HepG2 (cell line): ENCODE data around the gene MDFIC. TPM values are rescaled to one million over a fixed set of nuclear protein-coding genes. Genes with fewer than 3 reads are reported as not detected.

Source experiments
- ATAC-seq: fragments of 200-7000 bp; cut with Tn5 transposase; 3 replicates; pipeline ENCODE4 v1.9.1; 2020; ENCODE audit warnings: mild to moderate bottlenecking, moderate library complexity
- BruUV-seq: library from RNA; stranded (reverse); fragments of 400-500 nt; replicated peaks from 2 replicates; lab custom pipeline; 2021; lab: Mats Ljungman, UMichigan
- CTCF ChIA-PET: fragments of 300-600 bp; formaldehyde crosslinking; extraction: SDS; loops from one replicate; lab custom pipeline; 2021; ENCODE audit warnings: low total read pairs, inconsistent platforms, low intra/inter-chr PET ratio; lab: Yijun Ruan, JAX
- POLR2A ChIA-PET: fragments of 350-600 bp; sonication (Branson Sonifier 250); formaldehyde crosslinking; loops from one replicate; lab custom pipeline; 2020; ENCODE audit warnings: antibody characterized with exemption, inconsistent platforms; lab: Yijun Ruan, JAX
- DNase-seq: peaks from one replicate; pipeline ENCODE4 v3.0.0-alpha.2; 2015; ENCODE audit warnings: low spot score
- FAIRE-seq: peaks from 3 replicates; lab custom pipeline; 2011; peaks lifted over from hg19 to GRCh38; lab: Jason Lieb, UNC
- H2AFZ ChIP-seq: one replicate; pipeline ENCODE4 v1.6.1; 2011; ENCODE audit warnings: low read length, inconsistent platforms
- H3K27ac ChIP-seq: fragments of 300-600 bp; 3 replicates; pipeline ENCODE4 v1.8.0; 2011; ENCODE audit warnings: mixed run types, mild to moderate bottlenecking, mixed read lengths, low read length, inconsistent platforms; ENCODE audit not compliant: insufficient read depth; ENCODE audit errors: extremely low read length
- H3K27me3 ChIP-seq, 2 experiments: fragments of 200-600 bp in 1 of 2; 2 replicates in 1 of 2; 3 replicates in 1 of 2; pipeline versions ENCODE4 v1.6.0 to v1.8.0; 2011; ENCODE audit warnings: low read length in 2 of 2, mild to moderate bottlenecking in 2 of 2, moderate library complexity in 2 of 2, inconsistent platforms in 1 of 2; ENCODE audit not compliant: insufficient read depth in 2 of 2, control insufficient read depth in 1 of 2
- H3K36me3 ChIP-seq, 2 experiments: fragments of 200-600 bp in 1 of 2; replicated peaks in 1 of 2; 2 replicates in 1 of 2; 3 replicates in 1 of 2; pipeline versions ENCODE4 v1.5.1 to v1.8.0; 2011; ENCODE audit warnings: low read length in 2 of 2, inconsistent platforms in 1 of 2; ENCODE audit not compliant: insufficient read depth in 2 of 2, control insufficient read depth in 1 of 2
- H3K4me1 ChIP-seq: 2 replicates; pipeline ENCODE4 v1.5.1; 2012; ENCODE audit warnings: low read length, inconsistent platforms; ENCODE audit not compliant: insufficient read depth
- H3K4me2 ChIP-seq: 2 replicates; pipeline ENCODE4 v1.6.0; 2011; ENCODE audit warnings: low read depth, low read length, inconsistent platforms
- H3K4me3 ChIP-seq, 3 experiments: fragments of 200-600 bp in 1 of 3; sonication (generic), shearing (Covaris generic) in 1 of 3; replicated peaks in 1 of 3; 2 replicates each; pipeline ENCODE4 v1.5.1; 2011 to 2016; ENCODE audit warnings: low read length in 3 of 3, inconsistent platforms in 2 of 3, low read depth in 2 of 3, mild to moderate bottlenecking in 2 of 3, control low read depth in 1 of 3, mixed read lengths in 1 of 3; ENCODE audit not compliant: insufficient read depth in 1 of 3
- H3K79me2 ChIP-seq: one replicate; pipeline ENCODE4 v1.6.1; 2011; ENCODE audit warnings: low read length, inconsistent platforms; ENCODE audit not compliant: insufficient read depth
- H3K9ac ChIP-seq: 2 replicates; pipeline ENCODE4 v1.6.0; 2011; ENCODE audit warnings: mild to moderate bottlenecking, low read depth, low read length, inconsistent platforms; ENCODE audit not compliant: insufficient read depth
- H3K9me3 ChIP-seq: 2 replicates; pipeline ENCODE4 v1.5.1; 2012; ENCODE audit warnings: mild to moderate bottlenecking, low read length
- H4K20me1 ChIP-seq: 2 replicates; pipeline ENCODE4 v1.6.0; 2011; ENCODE audit warnings: inconsistent platforms, mild to moderate bottlenecking, low read length, moderate library complexity; ENCODE audit not compliant: insufficient read depth
- AGO1 ChIP-seq: fragments of 200-400 bp; formaldehyde crosslinking; IDR thresholded peaks from 2 replicates; pipeline ENCODE4 v1.6.1; 2017; ENCODE audit warnings: mild to moderate bottlenecking, low read depth, low read length, moderate library complexity; ENCODE audit not compliant: poor library complexity, severe bottlenecking
- ARNT2 ChIP-seq: sonication (generic); formaldehyde crosslinking; IDR thresholded peaks from 2 replicates; pipeline ENCODE4 v1.8.0; 2022; ENCODE audit warnings: mild to moderate bottlenecking, low read depth, missing genetic modification reagents, moderate library complexity
- HMG20B ChIP-seq: conservative IDR thresholded peaks from 2 replicates; pipeline ENCODE4 v1.6.1; 2016; ENCODE audit warnings: missing genetic modification reagents, missing compliant biosample characterization
- KLF16 ChIP-seq, 2 experiments: sonication (generic) in 1 of 2; formaldehyde crosslinking in 1 of 2; IDR thresholded peaks; 2 replicates each; pipeline versions ENCODE4 v1.6.1 to v1.8.0; 2016 to 2023; ENCODE audit warnings: missing genetic modification reagents in 2 of 2, missing compliant biosample characterization in 1 of 2
- MBNL3 ChIP-seq: fragments of 250-450 bp; sonication (Bioruptor Pico); conservative IDR thresholded peaks from 2 replicates; pipeline ENCODE4 v1.8.0; 2022; ENCODE audit warnings: mild to moderate bottlenecking, inconsistent platforms
- MYNN ChIP-seq: sonication (generic); formaldehyde crosslinking; IDR thresholded peaks from 2 replicates; pipeline ENCODE4 v1.4.0; 2020; ENCODE audit warnings: mild to moderate bottlenecking, low read depth, missing genetic modification reagents
- NBN ChIP-seq: fragments of 450-650 bp; conservative IDR thresholded peaks from 2 replicates; pipeline ENCODE4 v1.6.1; 2017
- RBFOX2 ChIP-seq: fragments of 200-400 bp; formaldehyde crosslinking; IDR thresholded peaks from 2 replicates; pipeline ENCODE4 v1.6.1; 2017; ENCODE audit warnings: low read depth, mild to moderate bottlenecking, low read length
- RFX5 ChIP-seq: IDR thresholded peaks from 2 replicates; pipeline ENCODE4 v1.6.1; 2011; ENCODE audit warnings: low read depth, low read length, improper control_type of control experiment
- ZMYM3 ChIP-seq: sonication (generic); formaldehyde crosslinking; IDR thresholded peaks from 2 replicates; pipeline ENCODE4 v1.5.1; 2020; ENCODE audit warnings: mild to moderate bottlenecking, missing genetic modification reagents
- ZNF337 ChIP-seq: sonication (generic); formaldehyde crosslinking; IDR thresholded peaks from 2 replicates; pipeline ENCODE4 v1.5.1; 2020; ENCODE audit warnings: missing genetic modification reagents, low read depth, mild to moderate bottlenecking, borderline replicate concordance
- ZNF414 ChIP-seq: sonication (generic); formaldehyde crosslinking; IDR thresholded peaks from 2 replicates; pipeline ENCODE4 v1.5.0; 2020; ENCODE audit warnings: missing genetic modification reagents
- ZNF678 ChIP-seq: sonication (generic); formaldehyde crosslinking; IDR thresholded peaks from 2 replicates; pipeline ENCODE4 v1.4.0; 2020; ENCODE audit warnings: mild to moderate bottlenecking, missing genetic modification reagents
- ZNF780A ChIP-seq: sonication (generic); formaldehyde crosslinking; IDR thresholded peaks from 2 replicates; pipeline ENCODE4 v1.8.0; 2022; ENCODE audit warnings: mild to moderate bottlenecking, missing genetic modification reagents, moderate library complexity
- ZNF879 ChIP-seq: sonication (generic); formaldehyde crosslinking; IDR thresholded peaks from 2 replicates; pipeline ENCODE4 v1.8.1; 2023; ENCODE audit warnings: missing genetic modification reagents
- WGBS: methylation state at CpG from one replicate; pipeline ENCODE4 v1.1.6; 2017; ENCODE audit warnings: low lambda C conversion rate; 5-methylcytosine and 5-hydroxymethylcytosine counted together
- in situ Hi-C: cut with HindIII; loops from 2 replicates; pipeline ENCODE4 v1.10.0; 2017; ENCODE audit warnings: low pct_unique_long_range_greater_than_20kb; ENCODE audit not compliant: extremely low pct_ligation_motif_present
- intact Hi-C: fragments of 100-400 bp; cut with micrococcal nuclease; formaldehyde crosslinking; loops from one replicate; pipeline ENCODE4 v1.10.0; 2022; ENCODE audit not compliant: unreplicated experiment
- polyA plus RNA-seq, 8 experiments: library from polyadenylated mRNA; depleted of rRNA in 3 of 8; stranded (reverse) in 7 of 8; unstranded in 1 of 8; fragments of >200 nt; fragmentation: Illumina TruSeq in 4 of 8; extraction: Trizol in 4 of 8; gene quantifications; 2 replicates each; pipeline versions ENCODE4 v1.2.1 to v1.2.3, GENCODE V29; 2011 to 2016; ENCODE audit warnings: low read depth in 4 of 8, missing spikeins in 1 of 8, mixed read lengths in 1 of 8; ENCODE audit not compliant: insufficient read depth in 1 of 8
- total RNA-seq, 5 experiments: library from RNA; depleted of rRNA; stranded (reverse); fragments of >200 nt; fragmentation: Illumina TruSeq; extraction: Trizol; gene quantifications; 2 replicates each; pipeline ENCODE4 v1.2.3, GENCODE V29; 2016; ENCODE audit warnings: low read depth in 1 of 5
- TF ChIP-seq, protein P1 (sequence below): sonication (generic); formaldehyde crosslinking; IDR thresholded peaks from 2 replicates; pipeline ENCODE4 v1.4.0; 2020; ENCODE audit warnings: missing genetic modification reagents, borderline replicate concordance

Gene MDFIC
- total and polyA plus RNA-seq, 2 of the 13 experiments (the other 11 are each of a cell fraction or from before 2014, with no cell fraction given) = 0.13 TPM; not detected in 1

DNA sequence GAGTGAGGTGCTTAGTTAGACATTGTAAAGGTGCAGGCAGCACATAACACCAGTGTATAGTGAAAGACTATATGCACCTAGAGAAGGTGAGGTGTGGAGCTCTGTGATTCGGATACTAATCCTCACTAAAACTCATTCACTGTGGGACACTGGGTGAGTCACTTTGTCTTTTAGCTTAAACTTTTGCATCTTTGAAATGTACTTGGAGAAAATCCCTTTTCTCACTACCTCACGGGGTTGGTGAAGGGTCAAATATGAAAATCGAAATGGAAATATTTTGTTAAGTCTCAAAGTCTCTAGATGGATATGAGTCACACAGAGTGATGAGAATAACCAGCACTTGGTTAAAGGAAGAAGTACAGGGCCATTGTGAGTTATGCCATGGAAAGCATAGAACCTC is 38.0 kb downstream of the MDFIC start:
- in situ Hi-C loops = no loop called here
- FAIRE-seq = no peak

More for the DNA sequence above, 38.0 kb downstream of the MDFIC start:
- ATAC-seq (no peak), DNase-seq (no peak)
- Histone ChIP-seq H4K20me1 (no peaks in the 10 kb centered on the region), H3K4me1 (no peaks in the 10 kb centered on the region), H2AFZ (no peak overlapping the region), H3K36me3 (no peaks in the 10 kb centered on the region), H3K27me3 (no peaks in the 10 kb centered on the region), H3K4me3 (no peak overlapping the region), H3K79me2 (no peaks in the 10 kb centered on the region), H3K9ac (no peak overlapping the region), H3K27ac (no peak overlapping the region), H3K4me2 (no peak overlapping the region), H3K9me3 (no peaks in the 10 kb centered on the region)
- intact Hi-C loops = no loop called here
- 31% methylated on average over 3 of the region's 3 CpGs for WGBS
- TF ChIP-seq ZNF337 (CRISPR knock-in tag) = no peak
- no peak for TF ChIP-seq NBN
- no peak for TF ChIP-seq MBNL3 (CRISPR knock-in tag)
- no peak for TF ChIP-seq AGO1
- no peak for TF ChIP-seq ZNF780A (CRISPR knock-in tag)
- no peak for TF ChIP-seq ZNF414
- no peak for TF ChIP-seq KLF16 (CRISPR knock-in tag; IDR thresholded peaks at IDR 0.05)
- TF ChIP-seq, protein P1, sequence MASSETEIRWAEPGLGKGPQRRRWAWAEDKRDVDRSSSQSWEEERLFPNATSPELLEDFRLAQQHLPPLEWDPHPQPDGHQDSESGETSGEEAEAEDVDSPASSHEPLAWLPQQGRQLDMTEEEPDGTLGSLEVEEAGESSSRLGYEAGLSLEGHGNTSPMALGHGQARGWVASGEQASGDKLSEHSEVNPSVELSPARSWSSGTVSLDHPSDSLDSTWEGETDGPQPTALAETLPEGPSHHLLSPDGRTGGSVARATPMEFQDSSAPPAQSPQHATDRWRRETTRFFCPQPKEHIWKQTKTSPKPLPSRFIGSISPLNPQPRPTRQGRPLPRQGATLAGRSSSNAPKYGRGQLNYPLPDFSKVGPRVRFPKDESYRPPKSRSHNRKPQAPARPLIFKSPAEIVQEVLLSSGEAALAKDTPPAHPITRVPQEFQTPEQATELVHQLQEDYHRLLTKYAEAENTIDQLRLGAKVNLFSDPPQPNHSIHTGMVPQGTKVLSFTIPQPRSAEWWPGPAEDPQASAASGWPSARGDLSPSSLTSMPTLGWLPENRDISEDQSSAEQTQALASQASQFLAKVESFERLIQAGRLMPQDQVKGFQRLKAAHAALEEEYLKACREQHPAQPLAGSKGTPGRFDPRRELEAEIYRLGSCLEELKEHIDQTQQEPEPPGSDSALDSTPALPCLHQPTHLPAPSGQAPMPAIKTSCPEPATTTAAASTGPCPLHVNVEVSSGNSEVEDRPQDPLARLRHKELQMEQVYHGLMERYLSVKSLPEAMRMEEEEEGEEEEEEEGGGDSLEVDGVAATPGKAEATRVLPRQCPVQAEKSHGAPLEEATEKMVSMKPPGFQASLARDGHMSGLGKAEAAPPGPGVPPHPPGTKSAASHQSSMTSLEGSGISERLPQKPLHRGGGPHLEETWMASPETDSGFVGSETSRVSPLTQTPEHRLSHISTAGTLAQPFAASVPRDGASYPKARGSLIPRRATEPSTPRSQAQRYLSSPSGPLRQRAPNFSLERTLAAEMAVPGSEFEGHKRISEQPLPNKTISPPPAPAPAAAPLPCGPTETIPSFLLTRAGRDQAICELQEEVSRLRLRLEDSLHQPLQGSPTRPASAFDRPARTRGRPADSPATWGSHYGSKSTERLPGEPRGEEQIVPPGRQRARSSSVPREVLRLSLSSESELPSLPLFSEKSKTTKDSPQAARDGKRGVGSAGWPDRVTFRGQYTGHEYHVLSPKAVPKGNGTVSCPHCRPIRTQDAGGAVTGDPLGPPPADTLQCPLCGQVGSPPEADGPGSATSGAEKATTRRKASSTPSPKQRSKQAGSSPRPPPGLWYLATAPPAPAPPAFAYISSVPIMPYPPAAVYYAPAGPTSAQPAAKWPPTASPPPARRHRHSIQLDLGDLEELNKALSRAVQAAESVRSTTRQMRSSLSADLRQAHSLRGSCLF (CRISPR knock-in tag) = no peak
- no peak for TF ChIP-seq HMG20B (CRISPR knock-in tag)
- no peak for TF ChIP-seq ZMYM3 (CRISPR knock-in tag)
- TF ChIP-seq RBFOX2 = no peak
- TF ChIP-seq ZNF678 (CRISPR knock-in tag) = no peak
- no peak for TF ChIP-seq RFX5
- TF ChIP-seq ARNT2 = no peak
- no peak for TF ChIP-seq MYNN (CRISPR knock-in tag)
- TF ChIP-seq ZNF879 = no peak
- ChIA-PET CTCF (no interaction called here), POLR2A (no interaction called here)
- BruUV-seq = no TSS peak
